Activated T-cell treated with anti-CD3 and anti-CD28 coated beads, Interleukin-2, amount 50 U/mL, for 72 hours (primary cell): Measurements from ENCODE around the gene LAD1. TPM values are rescaled to one million over a fixed set of nuclear protein-coding genes. Genes with fewer than 3 reads are reported as not detected.

ENCODE experiments used
- ATAC-seq, 2 donors: fragments of 150-1000 bp; cut with Tn5 transposase; replicated peaks in 1 of 2; 2 replicates each; pipeline ENCODE4 v1.10.0; 2021; ENCODE audit warnings: moderate library complexity in 2 of 2, mild to moderate bottlenecking in 1 of 2
- DNase-seq, 2 donors: peaks; one replicate each; pipeline ENCODE4 v3.0.0; 2021 to 2022; ENCODE audit warnings: mixed read lengths in 1 of 2
- H3K27ac Mint-ChIP-seq: one replicate; pipeline ENCODE4 v1.8.0; 2022; ENCODE audit warnings: mild to moderate bottlenecking, moderate library complexity, mixed read lengths
- H3K27me3 Mint-ChIP-seq: one replicate; pipeline ENCODE4 v1.8.0; 2022; ENCODE audit warnings: low read depth, mixed read lengths
- H3K36me3 Mint-ChIP-seq, 2 donors: one replicate each; pipeline ENCODE4 v1.8.0; 2022; ENCODE audit warnings: mixed read lengths in 2 of 2, mild to moderate bottlenecking in 1 of 2; ENCODE audit not compliant: insufficient read depth in 2 of 2
- H3K4me1 Mint-ChIP-seq: one replicate; pipeline ENCODE4 v1.8.0; 2022; ENCODE audit warnings: low read depth, mixed read lengths
- H3K4me3 Mint-ChIP-seq, 2 donors: one replicate each; pipeline ENCODE4 v1.8.0; 2022; ENCODE audit warnings: mild to moderate bottlenecking in 2 of 2, mixed read lengths in 2 of 2, moderate library complexity in 2 of 2
- H3K9me3 Mint-ChIP-seq, 2 donors: one replicate each; pipeline ENCODE4 v1.8.0; 2022; ENCODE audit warnings: mixed read lengths in 2 of 2
- total RNA-seq, 2 donors: library from RNA; stranded (reverse); gene quantifications; one replicate each; pipeline ENCODE4 v1.2.3, GENCODE V29; 2022

The LAD1 gene
- total RNA-seq, 2 donors from 2014 or later = not detected

GRCh38 chr1:201408834-201409200 is 9.7 kb upstream of the LAD1 start:
- no peaks in the 10 kb centered on the region for H3K4me1 Mint-ChIP-seq
- no peak overlapping the region for H3K27ac Mint-ChIP-seq
- H3K36me3 Mint-ChIP-seq = no peaks in the 10 kb centered on the region

GRCh38 chr1:201408176-201408833 is 9.2 kb upstream of the LAD1 start:
- ATAC-seq (peak; percentile 64 to 69), DNase-seq (peak; percentile 78 to 79)
- Mint-ChIP-seq H3K9me3 (no peaks in the 10 kb centered on the region), H3K4me3 (no peak overlapping the region), H3K4me1 (no peaks in the 10 kb centered on the region), H3K27ac (no peak overlapping the region), H3K36me3 (no peaks in the 10 kb centered on the region), H3K27me3 (peaks cover 5% of the 10 kb centered on the region)

More at GRCh38 chr1:201408834-201409200, 9.7 kb upstream of the LAD1 start:
- Mint-ChIP-seq H3K27me3 (peaks cover 5% of the 10 kb centered on the region), H3K4me3 (no peak overlapping the region), H3K9me3 (no peaks in the 10 kb centered on the region)
- no peak for DNase-seq
- ATAC-seq = no peak

- Mint-ChIP-seq H3K4me3 (no peak overlapping the region), H3K4me1 (no peaks in the 10 kb centered on the region), H3K27me3 (peaks cover 5% of the 10 kb centered on the region), H3K27ac (no peak overlapping the region), H3K36me3 (no peaks in the 10 kb centered on the region), H3K9me3 (no peaks in the 10 kb centered on the region)
- DNase-seq = no peak
- no peak for ATAC-seq
These were observed 7.8 kb upstream of the LAD1 start for GRCh38 chr1:201406831-201407406.

GRCh38 chr1:201405484-201405831 is 6.3 kb upstream of the LAD1 start:
- no peaks in the 10 kb centered on the region for H3K36me3 Mint-ChIP-seq
- H3K4me3 Mint-ChIP-seq = no peak overlapping the region
- H3K27me3 Mint-ChIP-seq = peaks cover 4% of the 10 kb centered on the region
- H3K9me3 Mint-ChIP-seq = no peaks in the 10 kb centered on the region
- DNase-seq (no peak), ATAC-seq (no peak)
- no peak overlapping the region for H3K27ac Mint-ChIP-seq
- no peaks in the 10 kb centered on the region for H3K4me1 Mint-ChIP-seq

GRCh38 chr1:201404722-201405483 is 5.8 kb upstream of the LAD1 start:
- Mint-ChIP-seq H3K9me3 (no peaks in the 10 kb centered on the region), H3K4me1 (no peaks in the 10 kb centered on the region), H3K27ac (no peak overlapping the region), H3K27me3 (no peaks in the 10 kb centered on the region), H3K36me3 (no peaks in the 10 kb centered on the region), H3K4me3 (no peak overlapping the region)
- ATAC-seq (no peak), DNase-seq (no peak)

- Mint-ChIP-seq H3K27me3 (no peaks in the 10 kb centered on the region), H3K9me3 (no peaks in the 10 kb centered on the region), H3K4me3 (no peak overlapping the region), H3K36me3 (no peaks in the 10 kb centered on the region), H3K4me1 (no peaks in the 10 kb centered on the region), H3K27ac (no peak overlapping the region)
- no peak for ATAC-seq
- no peak for DNase-seq
These were observed 4.9 kb upstream of the LAD1 start for GRCh38 chr1:201404055-201404454.

GRCh38 chr1:201403359-201403758 is 4.2 kb upstream of the LAD1 start:
- Mint-ChIP-seq H3K27me3 (peaks cover 6% of the 10 kb centered on the region), H3K4me3 (no peak overlapping the region), H3K9me3 (no peaks in the 10 kb centered on the region), H3K4me1 (no peaks in the 10 kb centered on the region), H3K27ac (no peak overlapping the region), H3K36me3 (no peaks in the 10 kb centered on the region)
- DNase-seq = no peak
- no peak for ATAC-seq

- H3K27ac Mint-ChIP-seq = no peak overlapping the region
- DNase-seq (no peak), ATAC-seq (no peak)
- no peaks in the 10 kb centered on the region for H3K9me3 Mint-ChIP-seq
- peaks cover 17% of the 10 kb centered on the region for H3K27me3 Mint-ChIP-seq
- no peak overlapping the region for H3K4me3 Mint-ChIP-seq
- H3K36me3 Mint-ChIP-seq = no peaks in the 10 kb centered on the region
- no peaks in the 10 kb centered on the region for H3K4me1 Mint-ChIP-seq
These were observed 2.6 kb upstream of the LAD1 start for GRCh38 chr1:201401700-201402099.

- Mint-ChIP-seq H3K9me3 (no peaks in the 10 kb centered on the region), H3K36me3 (no peaks in the 10 kb centered on the region), H3K4me3 (no peak overlapping the region), H3K27me3 (peaks cover 17% of the 10 kb centered on the region), H3K27ac (no peak overlapping the region), H3K4me1 (no peaks in the 10 kb centered on the region)
- no peak for DNase-seq
- ATAC-seq = no peak
These were observed 1.7 kb upstream of the LAD1 start for GRCh38 chr1:201400852-201401230.

- Mint-ChIP-seq H3K27ac (no peak overlapping the region), H3K4me3 (no peak overlapping the region), H3K36me3 (no peaks in the 10 kb centered on the region), H3K4me1 (no peaks in the 10 kb centered on the region), H3K9me3 (no peaks in the 10 kb centered on the region), H3K27me3 (peaks cover 17% of the 10 kb centered on the region)
- ATAC-seq (no peak), DNase-seq (no peak)
These were observed 1.2 kb upstream of the LAD1 start for GRCh38 chr1:201400212-201400851.

- H3K4me3 Mint-ChIP-seq = no peak overlapping the region
- ATAC-seq (no peak), DNase-seq (no peak)
- H3K9me3 Mint-ChIP-seq = no peaks in the 10 kb centered on the region
- peaks cover 22% of the 10 kb centered on the region for H3K27me3 Mint-ChIP-seq
- H3K27ac Mint-ChIP-seq = no peak overlapping the region
- no peaks in the 10 kb centered on the region for H3K4me1 Mint-ChIP-seq
- H3K36me3 Mint-ChIP-seq = no peaks in the 10 kb centered on the region
These were observed 415 bp upstream of the LAD1 start for GRCh38 chr1:201399352-201400126.

GRCh38 chr1:201397675-201398074 is 1.4 kb downstream of the LAD1 start:
- DNase-seq (no peak), ATAC-seq (no peak)
- Mint-ChIP-seq H3K27ac (no peak overlapping the region), H3K27me3 (peaks cover 35% of the 10 kb centered on the region), H3K4me3 (no peak overlapping the region), H3K4me1 (no peaks in the 10 kb centered on the region), H3K9me3 (no peaks in the 10 kb centered on the region), H3K36me3 (no peaks in the 10 kb centered on the region)
